GM23248 (cell line): ENCODE data around the gene RPL13A. TPM values are rescaled to one million over a fixed set of nuclear protein-coding genes. Genes with fewer than 3 reads are reported as not detected.
"Not testable (repeated sequence)": the region's sequence is repeated elsewhere in the genome, so short reads cannot be mapped to it uniquely, and the experiment has no call there.

ENCODE experiments used
- DNase-seq: peaks from one replicate; pipeline ENCODE4 v3.0.0-alpha.2; 2015
- H2AFZ ChIP-seq: fragments of 200-600 bp; sonication (generic); 2 replicates; pipeline ENCODE4 v1.6.1; 2016; ENCODE audit warnings: antibody characterized with exemption
- H3F3A ChIP-seq: fragments of 200-600 bp; sonication (generic); 2 replicates; pipeline ENCODE4 v1.6.1; 2016; ENCODE audit warnings: mild to moderate bottlenecking, antibody characterized with exemption, mixed run types; ENCODE audit not compliant: insufficient read depth
- H3K27ac ChIP-seq: fragments of 200-600 bp; sonication (generic); 2 replicates; pipeline ENCODE4 v1.5.1; 2016; ENCODE audit warnings: mild to moderate bottlenecking
- H3K27me3 ChIP-seq: fragments of 200-600 bp; sonication (generic); replicated peaks from 2 replicates; pipeline ENCODE4 v1.6.1; 2016; ENCODE audit warnings: mild to moderate bottlenecking; ENCODE audit not compliant: insufficient read depth
- H3K36me3 ChIP-seq: fragments of 200-600 bp; sonication (generic); 2 replicates; pipeline ENCODE4 v1.6.1; 2016; ENCODE audit warnings: low read depth, mild to moderate bottlenecking
- H3K4me1 ChIP-seq: fragments of 200-600 bp; sonication (generic); 2 replicates; pipeline ENCODE4 v1.6.1; 2016; ENCODE audit warnings: mild to moderate bottlenecking; ENCODE audit not compliant: insufficient read depth
- H3K4me2 ChIP-seq: fragments of 200-600 bp; sonication (generic); one replicate; pipeline ENCODE4 v1.6.1; 2016; ENCODE audit warnings: mild to moderate bottlenecking; ENCODE audit not compliant: unreplicated experiment
- H3K4me3 ChIP-seq: fragments of 200-600 bp; sonication (generic); 2 replicates; pipeline ENCODE4 v1.5.1; 2016; ENCODE audit warnings: mild to moderate bottlenecking
- H3K79me2 ChIP-seq: fragments of 200-600 bp; sonication (generic); 2 replicates; pipeline ENCODE4 v1.6.1; 2016; ENCODE audit warnings: mild to moderate bottlenecking; ENCODE audit not compliant: insufficient read depth
- H3K9ac ChIP-seq: fragments of 200-600 bp; sonication (generic); 2 replicates; pipeline ENCODE4 v1.6.1; 2016; ENCODE audit warnings: mild to moderate bottlenecking
- H3K9me2 ChIP-seq: fragments of 200-600 bp; sonication (generic); 2 replicates; pipeline ENCODE4 v1.6.1; 2016; ENCODE audit warnings: mixed run types, mild to moderate bottlenecking, moderate library complexity; ENCODE audit not compliant: insufficient read depth
- H3K9me3 ChIP-seq: fragments of 200-600 bp; sonication (generic); one replicate; pipeline ENCODE4 v1.6.1; 2017; ENCODE audit warnings: low read depth
- H4K20me1 ChIP-seq: fragments of 200-600 bp; sonication (generic); 2 replicates; pipeline ENCODE4 v1.6.0; 2016; ENCODE audit not compliant: insufficient read depth
- EZH2 ChIP-seq: fragments of 200-600 bp; sonication (generic); IDR thresholded peaks from 2 replicates; pipeline ENCODE4 v1.6.1; 2018; ENCODE audit warnings: antibody characterized with exemption, mild to moderate bottlenecking; ENCODE audit not compliant: insufficient read depth, poor library complexity, severe bottlenecking
- EZH2phosphoT487 ChIP-seq: fragments of 200-600 bp; sonication (generic); IDR thresholded peaks from 2 replicates; pipeline ENCODE4 v1.6.1; 2018; ENCODE audit warnings: antibody characterized with exemption, moderate library complexity, mild to moderate bottlenecking, low read depth; ENCODE audit not compliant: insufficient read depth
- WGBS, 2 experiments: methylation state at CpG; one replicate each; pipeline ENCODE4 v1.1.6; 2015 to 2017; ENCODE audit warnings: low lambda C conversion rate in 2 of 2, low coverage in 1 of 2; ENCODE audit errors: missing lambda C conversion rate in 2 of 2; 5-methylcytosine and 5-hydroxymethylcytosine counted together
- in situ Hi-C: fragments of 300-500 bp; cut with MboI; formaldehyde crosslinking; loops from 2 replicates; pipeline ENCODE4 v1.15.0; 2020
- polyA plus RNA-seq: library from polyadenylated mRNA; unstranded; fragments of >200 nt; fragmentation: Nextera tagmentation; extraction: Ambion mirVana; gene quantifications from 2 replicates; pipeline ENCODE4 v1.2.1, GENCODE V29; 2016
- total RNA-seq: library from RNA; depleted of rRNA; stranded (reverse); fragments of >200 nt; shearing (Covaris generic); gene quantifications from 2 replicates; pipeline ENCODE4 v1.2.3, GENCODE V29; 2014

Gene RPL13A
- total and polyA plus RNA-seq, 2 experiments from 2014 or later, result 893 to 2,272 TPM

DNA sequence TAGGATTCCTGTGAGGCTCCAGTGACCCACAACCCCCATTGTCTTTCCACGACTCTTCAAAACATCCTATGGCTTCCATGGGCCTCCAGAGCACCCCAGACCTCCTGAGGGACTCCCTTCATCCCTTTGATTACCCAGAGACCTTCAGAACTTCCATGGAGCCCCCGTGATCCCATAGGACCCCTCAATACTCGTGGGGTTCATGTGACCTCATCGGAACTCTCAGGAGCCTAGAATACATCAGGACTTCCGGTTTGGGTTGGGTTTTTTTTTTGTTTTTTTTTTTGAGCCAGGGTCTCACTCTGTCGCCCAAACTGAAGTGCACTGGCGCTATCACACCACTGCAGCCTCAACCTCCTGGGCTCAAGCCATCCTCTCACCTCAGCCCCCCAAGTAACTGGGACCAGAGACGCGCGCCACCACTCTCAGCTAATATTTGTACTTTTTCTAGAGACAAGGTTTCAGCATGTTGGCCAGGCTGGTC, 33.6 kb upstream of the RPL13A start:
- no peak for DNase-seq
- 6 to 20% methylated on average over 10 of the region's 10 CpGs for WGBS, 2 experiments
- peaks cover 33% of the 10 kb centered on the region for H3K79me2 ChIP-seq
- H3K9ac ChIP-seq, result peak overlapping the region; percentile 97
- H3F3A ChIP-seq, result peaks cover 34% of the 10 kb centered on the region
- H3K4me2 ChIP-seq, result peak overlapping the region; percentile 97
- no peaks in the 10 kb centered on the region for H4K20me1 ChIP-seq
- in situ Hi-C loops, result no loop called here
- peak overlapping the region; percentile 97 for H3K27ac ChIP-seq
- H3K4me3 ChIP-seq, result peak overlapping the region; percentile 96
- H2AFZ ChIP-seq, result peak overlapping the region; percentile 67
- H3K36me3 ChIP-seq, result no peaks in the 10 kb centered on the region
- no peak for TF ChIP-seq EZH2
- peaks cover 28% of the 10 kb centered on the region for H3K4me1 ChIP-seq
- no peaks in the 10 kb centered on the region for H3K9me3 ChIP-seq
- no peaks in the 10 kb centered on the region for H3K9me2 ChIP-seq
- no peaks in the 10 kb centered on the region for H3K27me3 ChIP-seq

- H3K4me3 ChIP-seq, result no peak overlapping the region
- 12 to 13% methylated on average over 5 of the region's 5 CpGs for WGBS, 2 experiments
- in situ Hi-C loops, result no loop called here
- H3K36me3 ChIP-seq, result no peaks in the 10 kb centered on the region
- H4K20me1 ChIP-seq, result no peaks in the 10 kb centered on the region
- no peak overlapping the region for H3K4me2 ChIP-seq
- H3K9me2 ChIP-seq, result no peaks in the 10 kb centered on the region
- peak; percentile 49 for DNase-seq
- peaks cover 26% of the 10 kb centered on the region for H3K79me2 ChIP-seq
- H3F3A ChIP-seq, result peaks cover 34% of the 10 kb centered on the region
- H3K4me1 ChIP-seq, result peaks cover 28% of the 10 kb centered on the region
- no peaks in the 10 kb centered on the region for H3K9me3 ChIP-seq
- peak overlapping the region; percentile 74 for H3K27ac ChIP-seq
- no peaks in the 10 kb centered on the region for H3K27me3 ChIP-seq
- TF ChIP-seq EZH2, result no peak
- no peak for TF ChIP-seq EZH2phosphoT487
- peak overlapping the region; percentile 18 for H2AFZ ChIP-seq
- H3K9ac ChIP-seq, result peak overlapping the region; percentile 59
Measured at GRCh38 chr19:49455773-49456172, 31.6 kb upstream of the RPL13A start.

DNA sequence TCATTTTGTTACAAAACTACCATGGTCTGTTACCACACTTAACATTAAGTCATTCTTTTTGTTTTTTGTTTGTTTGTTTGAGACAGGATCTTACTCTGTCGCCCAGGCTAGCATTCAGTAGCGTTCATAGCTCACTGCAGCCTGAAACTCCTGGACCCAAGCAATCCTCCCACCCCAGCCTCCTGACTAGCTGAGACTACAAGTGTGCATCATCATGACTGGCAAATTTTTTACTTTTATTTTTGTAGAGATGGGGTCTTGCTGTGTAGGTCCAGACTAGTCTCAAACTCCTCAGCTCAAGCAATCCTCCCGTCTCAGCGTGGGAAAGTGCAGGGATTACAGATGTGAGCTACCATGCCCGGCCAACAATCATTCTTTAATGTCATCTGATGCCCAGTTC, 31.1 kb upstream of the RPL13A start:
- no peaks in the 10 kb centered on the region for H4K20me1 ChIP-seq
- WGBS, 2 experiments, result 32 to 40% methylated on average over 5 of the region's 5 CpGs
- no peaks in the 10 kb centered on the region for H3K9me3 ChIP-seq
- H3K36me3 ChIP-seq, result no peaks in the 10 kb centered on the region
- H3K9ac ChIP-seq, result peak overlapping the region; percentile 59
- peak overlapping the region; percentile 74 for H3K27ac ChIP-seq
- no peaks in the 10 kb centered on the region for H3K9me2 ChIP-seq
- H3K4me3 ChIP-seq, result no peak overlapping the region
- peak; percentile 52 for DNase-seq
- peaks cover 28% of the 10 kb centered on the region for H3K4me1 ChIP-seq
- in situ Hi-C loops, result no loop called here
- H3K27me3 ChIP-seq, result no peaks in the 10 kb centered on the region
- no peak for TF ChIP-seq EZH2phosphoT487
- no peak for TF ChIP-seq EZH2
- H3K4me2 ChIP-seq, result no peak overlapping the region
- H3F3A ChIP-seq, result peaks cover 34% of the 10 kb centered on the region
- peak overlapping the region; percentile 18 for H2AFZ ChIP-seq
- peaks cover 20% of the 10 kb centered on the region for H3K79me2 ChIP-seq

DNA sequence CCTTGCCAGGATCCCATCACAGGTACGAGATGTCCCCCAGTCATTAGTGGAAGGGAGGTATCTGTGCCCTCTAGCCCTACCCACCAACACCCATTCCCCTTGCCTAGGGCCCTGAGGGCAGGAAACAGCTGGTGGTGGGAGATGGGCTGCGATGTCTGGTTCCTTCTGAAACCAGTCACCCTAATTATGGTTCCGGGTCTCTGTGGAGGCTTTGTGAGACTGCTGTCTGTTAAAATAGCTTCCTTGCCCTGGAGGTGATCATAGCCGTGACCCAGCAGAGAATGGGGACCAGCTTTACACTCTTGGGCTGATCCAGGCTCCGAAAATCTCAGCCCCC, 28.9 kb upstream of the RPL13A start:
- Histone ChIP-seq H3F3A (peaks cover 24% of the 10 kb centered on the region), H2AFZ (peak overlapping the region; percentile 25), H3K9me3 (no peaks in the 10 kb centered on the region), H3K79me2 (peaks cover 17% of the 10 kb centered on the region), H3K4me1 (peaks cover 28% of the 10 kb centered on the region), H4K20me1 (no peaks in the 10 kb centered on the region), H3K36me3 (no peaks in the 10 kb centered on the region), H3K9ac (peak overlapping the region; percentile 64), H3K4me3 (no peak overlapping the region), H3K9me2 (no peaks in the 10 kb centered on the region), H3K4me2 (no peak overlapping the region), H3K27ac (peak overlapping the region; percentile 77), H3K27me3 (no peaks in the 10 kb centered on the region)
- in situ Hi-C loops, result no loop called here
- WGBS, 2 experiments, result 83 to 88% methylated on average over 5 of the region's 5 CpGs
- no peak for DNase-seq
- TF ChIP-seq EZH2phosphoT487, result no peak

- Histone ChIP-seq H3K27ac (no peak overlapping the region), H3F3A (peaks cover 21% of the 10 kb centered on the region), H3K9me3 (no peaks in the 10 kb centered on the region), H3K4me2 (no peak overlapping the region), H3K9ac (no peak overlapping the region), H3K79me2 (peaks cover 9% of the 10 kb centered on the region), H3K36me3 (no peaks in the 10 kb centered on the region), H3K27me3 (no peaks in the 10 kb centered on the region), H3K4me3 (no peak overlapping the region), H4K20me1 (no peaks in the 10 kb centered on the region), H3K9me2 (no peaks in the 10 kb centered on the region), H2AFZ (no peak overlapping the region), H3K4me1 (peaks cover 23% of the 10 kb centered on the region)
- in situ Hi-C loops, result no loop called here
- DNase-seq, result no peak
- TF ChIP-seq EZH2 (no peak), EZH2phosphoT487 (no peak)
- WGBS, 2 experiments, result 88 to 93% methylated on average over 12 of the region's 12 CpGs
Measured at GRCh38 chr19:49459388-49459787, 28.0 kb upstream of the RPL13A start.

GRCh38 chr19:49461130-49461529, 26.3 kb upstream of the RPL13A start:
- peaks cover 14% of the 10 kb centered on the region; the same call in 1 of the 2 replicates for H3K4me1 ChIP-seq
- 0% methylated on average over 1 of the region's 1 CpG; no CpG with 5 or more reads in 1 of the 2 experiments for WGBS, 2 experiments

More at GRCh38 chr19:49461130-49461529, 26.3 kb upstream of the RPL13A start:
- in situ Hi-C loops, H3K27me3 ChIP-seq, H3K27ac ChIP-seq, DNase-seq, H2AFZ ChIP-seq, H3K9me2 ChIP-seq, H3K4me3 ChIP-seq, H3K9ac ChIP-seq, H3K79me2 ChIP-seq, H4K20me1 ChIP-seq, H3K9me3 ChIP-seq, H3K36me3 ChIP-seq, H3K4me2 ChIP-seq: not testable (repeated sequence)
- peaks cover 13% of the 10 kb centered on the region for H3F3A ChIP-seq
